IPS-11a (cell line): Measurements from ENCODE around the gene NCKIPSD.

Experiments used
- H3K4me3 ChIP-seq: one replicate; pipeline ENCODE4 v1.5.1; 2013; ENCODE audit warnings: low read depth, low read length, control low read depth

NCKIPSD gene

DNA sequence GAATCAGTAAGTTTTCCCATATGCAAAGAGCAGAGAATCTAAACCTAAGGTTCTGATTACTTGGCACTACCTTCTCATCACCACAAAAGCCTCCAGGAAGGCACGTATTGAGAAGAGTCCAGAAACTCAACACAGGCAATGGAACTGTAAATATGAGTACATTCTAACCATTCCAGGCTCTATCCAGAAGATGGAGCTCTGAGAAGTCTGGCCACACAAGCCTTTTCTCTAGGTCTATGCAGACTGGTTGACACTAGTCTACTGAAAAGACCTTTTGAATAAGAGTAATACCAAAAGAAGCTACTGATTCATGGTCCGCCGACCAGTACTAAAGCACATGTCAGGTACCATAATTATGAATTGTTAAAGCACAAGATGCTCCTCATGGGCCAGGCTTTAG lies 12.2 kb upstream of the NCKIPSD start:
- H3K4me3 ChIP-seq = no peak overlapping the region

DNA sequence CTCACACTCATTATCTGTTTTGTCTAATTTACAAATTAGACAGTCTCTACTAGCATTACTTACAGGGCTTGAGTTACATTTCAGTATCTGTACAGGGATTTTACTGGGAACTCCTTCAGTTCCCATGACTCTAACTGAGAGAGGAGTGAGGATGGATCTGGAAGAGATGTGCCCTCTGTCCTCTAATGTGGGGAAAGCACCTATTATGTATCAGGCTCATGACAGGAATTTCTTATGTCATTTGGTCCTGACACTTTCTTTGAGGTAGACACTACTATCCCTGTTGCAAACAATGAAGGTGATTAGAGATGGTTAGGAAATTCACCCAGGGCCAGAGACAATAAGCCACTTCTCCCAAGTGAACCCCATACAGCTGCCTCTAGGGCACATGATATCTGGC lies 10.9 kb upstream of the NCKIPSD start:
- no peak overlapping the region for H3K4me3 ChIP-seq

DNA sequence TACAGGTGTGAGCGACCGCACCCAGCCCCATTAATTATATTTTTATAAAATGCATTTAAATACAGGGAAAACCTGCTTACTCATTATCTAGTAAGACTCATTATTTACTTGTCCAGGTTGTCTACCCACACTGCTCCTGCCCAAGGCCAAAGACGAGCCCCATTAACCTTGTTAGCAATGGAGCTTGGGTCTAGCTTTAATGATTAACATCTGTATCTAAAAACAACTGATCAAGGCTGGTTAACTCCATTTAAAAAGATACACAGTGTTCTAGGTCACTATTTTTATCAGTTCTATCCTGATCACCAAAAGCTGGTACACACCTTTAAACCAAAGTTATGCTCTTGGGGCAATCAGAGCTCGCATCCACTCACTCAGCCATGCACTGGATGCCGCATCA lies 10.4 kb upstream of the NCKIPSD start:
- no peak overlapping the region for H3K4me3 ChIP-seq

DNA sequence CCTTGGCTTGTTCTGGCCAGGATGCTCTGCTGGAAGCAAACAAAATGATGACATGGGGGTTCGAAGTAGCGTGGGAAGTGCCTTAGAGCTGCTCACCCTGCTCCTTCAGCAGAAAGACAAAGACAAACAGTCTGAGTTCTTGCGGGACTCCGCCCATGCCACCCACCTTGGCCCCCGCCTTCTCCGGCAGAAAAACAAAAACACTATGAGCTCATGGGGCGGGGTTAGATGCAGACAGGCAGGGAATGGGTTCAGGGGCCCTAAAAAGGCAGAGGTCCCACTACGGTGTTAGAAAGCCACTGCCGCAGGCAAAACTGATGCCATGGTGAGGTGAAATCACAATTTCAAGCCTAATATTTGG lies 9.7 kb upstream of the NCKIPSD start:
- peak overlapping the region; percentile 18 for H3K4me3 ChIP-seq

DNA sequence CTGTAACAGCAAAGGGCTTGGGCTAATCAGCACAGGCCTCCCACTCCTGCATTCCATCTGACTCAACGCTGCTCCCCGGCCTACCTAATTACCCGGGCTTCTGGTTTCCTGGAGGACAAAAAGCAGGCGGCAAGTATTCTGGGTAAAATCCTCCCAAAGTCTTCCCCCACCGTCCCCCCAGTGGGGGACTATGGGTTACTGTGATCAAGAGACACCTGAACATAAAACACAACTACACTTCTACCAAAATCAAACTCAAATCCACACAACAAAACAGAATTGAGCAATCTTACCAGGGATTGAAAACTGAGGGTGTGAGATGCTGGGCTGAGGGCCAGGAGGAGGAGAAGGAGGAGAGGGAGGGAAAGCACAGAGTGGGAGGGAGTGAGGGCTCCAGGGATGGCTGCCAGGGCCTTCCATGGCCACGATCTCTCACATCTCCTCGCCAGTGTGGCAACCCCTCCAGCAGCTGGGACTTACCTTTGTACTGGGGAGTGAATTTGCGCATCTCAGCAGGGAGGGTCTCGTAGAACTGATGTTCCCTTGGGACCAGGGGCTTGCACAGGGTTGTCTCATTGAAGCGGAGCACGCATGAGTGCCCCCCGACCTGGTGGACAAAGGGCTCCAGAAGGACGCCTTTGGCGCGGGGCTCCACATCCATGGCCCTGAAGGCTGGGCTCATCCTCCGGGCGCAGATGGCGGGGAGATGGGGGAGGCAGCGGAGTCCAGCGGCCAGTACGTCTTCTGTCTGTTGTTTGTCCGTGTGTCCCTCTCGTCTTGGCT lies 9.1 kb upstream of the NCKIPSD start:
- peak overlapping the region; percentile 18 for H3K4me3 ChIP-seq

DNA sequence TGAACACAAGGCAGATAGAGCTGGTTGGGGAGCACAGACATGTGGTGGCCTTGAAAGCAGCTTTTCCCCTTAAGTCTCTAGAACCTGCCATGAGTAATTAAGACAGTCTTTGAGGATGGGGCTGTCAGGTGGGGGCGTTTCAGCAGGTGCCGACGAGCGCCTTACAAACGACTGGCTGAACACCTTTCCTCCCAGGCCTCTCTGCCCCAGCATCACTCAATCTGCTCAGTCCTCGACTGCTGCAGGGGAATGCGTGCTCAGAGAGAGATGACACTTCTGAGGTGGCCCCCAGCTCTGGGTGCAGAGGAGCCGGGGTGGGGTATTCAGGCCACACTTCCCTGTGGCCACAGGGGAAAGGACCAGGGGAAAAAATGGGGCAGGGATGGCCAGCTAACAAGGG lies 8.1 kb upstream of the NCKIPSD start:
- no peak overlapping the region for H3K4me3 ChIP-seq

DNA sequence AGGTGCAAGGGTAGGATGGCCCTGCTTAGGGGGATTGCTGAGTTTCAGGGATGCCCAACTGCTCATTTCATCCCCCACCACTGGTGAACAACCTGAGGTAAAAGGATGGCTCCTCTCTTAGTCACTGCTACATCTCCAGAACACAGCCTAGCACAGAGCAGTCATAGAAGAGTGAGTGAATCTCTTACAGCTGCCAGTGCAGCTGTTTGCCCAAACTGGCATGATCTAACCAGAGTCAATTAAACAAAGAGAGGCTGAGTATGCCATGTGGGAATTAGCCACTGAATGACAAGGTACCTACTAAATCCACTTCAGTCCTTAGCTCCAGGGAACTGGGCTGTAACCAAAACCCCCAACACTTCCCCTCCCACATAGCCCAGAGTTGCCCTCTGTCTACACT lies 6.8 kb upstream of the NCKIPSD start:
- no peak overlapping the region for H3K4me3 ChIP-seq

DNA sequence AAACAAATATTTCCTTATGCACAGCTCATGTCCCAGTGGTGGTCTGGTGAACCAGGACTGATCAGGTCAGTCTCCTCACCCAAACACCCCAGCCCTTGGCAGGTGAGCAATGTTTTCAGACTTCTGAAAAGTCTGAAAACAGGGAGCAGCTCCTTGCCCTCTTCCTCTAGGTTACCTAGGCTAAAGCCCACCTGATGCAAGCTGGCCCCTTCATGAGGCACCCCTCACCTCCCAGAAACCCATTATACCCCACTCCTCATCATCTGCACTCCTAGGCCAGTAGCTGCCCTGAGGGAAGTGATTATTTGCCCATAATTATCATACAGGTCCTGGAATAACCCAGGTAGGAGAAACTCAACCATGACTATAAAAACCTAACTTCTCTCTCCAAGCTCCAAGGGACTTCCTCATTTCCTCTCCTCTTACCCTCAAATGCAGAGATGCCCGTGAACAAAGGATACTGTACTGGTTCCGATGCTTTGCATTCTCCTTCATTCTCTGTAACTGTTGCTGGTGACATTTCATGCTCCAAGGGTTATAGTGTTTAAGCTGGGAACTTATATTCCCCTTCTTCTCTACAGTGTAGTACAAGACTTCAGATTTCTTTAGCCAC lies 5.2 kb upstream of the NCKIPSD start:
- H3K4me3 ChIP-seq = no peak overlapping the region

DNA sequence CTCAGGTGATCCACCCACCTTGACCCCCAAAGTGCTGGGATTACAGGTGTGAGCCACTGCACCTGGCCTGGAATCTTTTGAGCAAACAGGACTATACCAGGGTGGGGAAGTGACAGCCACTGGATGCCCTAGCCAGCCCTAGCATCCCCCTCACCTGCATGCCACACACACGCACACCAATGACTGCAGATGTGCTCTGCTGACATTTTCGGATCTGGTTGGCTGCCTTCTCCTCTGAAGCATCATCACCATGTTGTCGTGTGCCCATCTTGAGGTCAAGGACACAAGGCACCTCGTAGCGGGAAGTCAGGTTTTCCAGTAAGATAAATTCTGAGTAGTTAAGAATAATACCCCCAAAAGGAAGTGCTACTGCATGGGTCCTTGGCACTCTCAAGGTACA lies 3.7 kb upstream of the NCKIPSD start:
- no peak overlapping the region for H3K4me3 ChIP-seq

DNA sequence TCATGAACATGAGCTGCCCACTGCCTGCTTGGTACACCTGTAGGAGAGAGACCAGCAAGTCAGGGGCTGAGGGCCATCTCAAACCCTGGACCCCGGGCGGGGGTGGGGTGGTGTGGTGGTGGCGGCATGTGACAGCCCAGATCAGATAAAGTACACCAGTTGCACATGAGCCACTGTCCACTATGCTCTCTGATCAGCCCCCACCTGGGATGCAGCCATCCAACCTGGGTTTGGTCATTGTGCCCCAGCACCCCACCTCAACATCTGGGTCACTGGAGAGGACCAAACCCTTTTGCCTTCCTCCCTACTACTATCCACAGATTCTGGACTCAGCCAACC lies 3.0 kb upstream of the NCKIPSD start:
- H3K4me3 ChIP-seq = no peak overlapping the region

DNA sequence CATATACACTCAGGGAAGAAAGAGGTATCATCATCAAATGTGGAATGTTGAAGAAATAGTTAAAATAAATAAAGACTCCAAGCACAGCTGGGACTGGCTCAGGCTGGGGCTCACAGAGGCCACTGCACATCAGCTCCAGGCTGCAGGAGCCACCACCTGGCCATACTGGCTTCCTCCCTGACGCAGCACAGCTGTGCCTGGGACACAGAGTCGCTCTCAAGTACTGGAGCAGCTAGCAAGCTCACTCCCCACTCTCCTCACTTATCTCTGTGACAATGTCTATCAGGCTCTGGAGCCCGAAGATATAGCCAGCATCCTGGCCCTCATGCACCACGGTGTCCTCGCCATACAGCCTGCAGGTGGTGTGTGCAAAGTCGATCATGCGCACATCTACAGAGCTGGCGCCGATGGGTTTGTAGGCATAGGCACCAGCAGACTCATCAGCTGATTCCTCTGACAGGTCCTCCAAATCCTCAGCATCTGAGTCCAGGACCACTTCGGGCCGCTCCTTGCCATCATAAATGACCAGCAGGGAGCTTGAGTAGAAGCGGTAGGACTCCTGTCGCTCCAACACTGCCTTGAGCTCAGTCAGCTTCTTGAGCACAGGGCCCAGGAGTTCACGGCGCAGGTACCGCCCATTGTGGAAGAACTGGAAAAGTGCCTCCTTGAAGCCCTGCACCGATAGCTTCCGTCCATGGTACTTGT lies 2.5 kb upstream of the NCKIPSD start:
- H3K4me3 ChIP-seq = no peak overlapping the region

DNA sequence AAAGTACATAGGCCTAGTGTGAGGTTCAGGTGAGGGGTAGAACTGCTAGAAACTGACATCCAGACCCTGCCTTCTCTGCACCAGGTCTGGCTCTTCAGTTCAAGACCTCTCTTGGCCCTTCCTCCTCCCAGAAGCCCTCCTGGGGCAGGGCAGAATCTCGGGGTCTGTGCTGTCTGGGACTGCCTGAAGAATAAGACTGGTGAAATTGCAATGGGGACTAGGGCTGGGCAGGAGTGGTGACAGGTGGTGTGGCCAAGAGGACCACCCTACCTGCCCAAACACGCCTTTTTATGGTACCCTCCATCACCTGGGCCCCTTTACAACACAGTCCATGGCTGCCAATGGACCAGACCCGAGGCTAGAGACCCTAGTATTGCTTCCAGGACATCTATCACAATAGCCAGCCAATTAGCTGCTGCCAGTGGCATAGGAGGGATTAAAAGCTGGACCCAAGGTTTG lies 1.5 kb upstream of the NCKIPSD start:
- no peak overlapping the region for H3K4me3 ChIP-seq

DNA sequence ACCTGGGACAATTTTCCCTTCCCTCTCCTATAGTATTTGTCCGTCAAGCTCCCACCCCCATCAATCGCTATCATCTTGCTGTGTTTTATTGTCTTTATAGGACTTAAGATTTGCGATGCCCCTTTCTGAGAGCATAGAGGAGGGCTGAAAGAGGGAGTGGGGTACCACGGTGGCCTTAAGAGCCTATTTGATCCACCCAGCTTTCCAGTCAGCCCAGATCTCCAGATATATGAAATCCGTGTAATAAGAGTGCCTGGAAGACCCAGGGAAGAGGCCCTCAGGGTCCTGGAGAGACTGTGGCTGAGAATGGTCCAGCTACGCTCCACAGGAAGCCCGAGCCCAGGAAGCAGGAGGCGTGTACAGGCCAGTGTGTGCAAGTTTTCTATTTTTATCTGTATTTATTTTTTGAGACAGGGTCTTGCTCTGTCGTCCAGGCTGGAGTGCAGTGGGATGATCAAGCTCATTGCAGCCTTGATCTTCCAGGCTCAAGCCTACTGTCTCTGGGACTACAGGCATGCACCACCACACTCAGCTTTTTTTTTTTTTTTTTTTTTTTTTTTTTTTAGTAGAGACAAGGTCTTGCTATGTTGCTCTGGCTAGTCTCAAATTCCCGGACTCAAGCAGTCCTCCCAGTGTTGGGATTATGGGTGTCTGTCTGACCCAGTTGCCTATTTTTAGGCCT lies 964 bp upstream of the NCKIPSD start:
- no peak overlapping the region for H3K4me3 ChIP-seq

DNA sequence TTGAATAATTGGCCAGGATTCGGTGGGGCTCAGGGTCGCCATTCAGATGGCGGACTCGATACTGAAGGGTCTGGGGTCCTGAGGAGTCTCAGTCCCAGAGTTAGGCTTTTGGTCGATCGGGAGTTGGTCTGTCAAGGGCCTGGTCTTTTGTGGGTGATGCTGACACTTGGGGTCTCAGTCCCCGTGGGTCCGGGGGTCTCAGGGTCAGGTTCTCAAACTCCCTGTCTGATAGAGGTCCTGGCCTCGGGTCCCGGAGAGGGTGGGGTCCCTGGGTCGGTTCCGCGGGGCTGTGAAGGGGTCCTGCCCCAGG lies 467 bp downstream of the NCKIPSD start:
- H3K4me3 ChIP-seq = peak overlapping the region; percentile 91

DNA sequence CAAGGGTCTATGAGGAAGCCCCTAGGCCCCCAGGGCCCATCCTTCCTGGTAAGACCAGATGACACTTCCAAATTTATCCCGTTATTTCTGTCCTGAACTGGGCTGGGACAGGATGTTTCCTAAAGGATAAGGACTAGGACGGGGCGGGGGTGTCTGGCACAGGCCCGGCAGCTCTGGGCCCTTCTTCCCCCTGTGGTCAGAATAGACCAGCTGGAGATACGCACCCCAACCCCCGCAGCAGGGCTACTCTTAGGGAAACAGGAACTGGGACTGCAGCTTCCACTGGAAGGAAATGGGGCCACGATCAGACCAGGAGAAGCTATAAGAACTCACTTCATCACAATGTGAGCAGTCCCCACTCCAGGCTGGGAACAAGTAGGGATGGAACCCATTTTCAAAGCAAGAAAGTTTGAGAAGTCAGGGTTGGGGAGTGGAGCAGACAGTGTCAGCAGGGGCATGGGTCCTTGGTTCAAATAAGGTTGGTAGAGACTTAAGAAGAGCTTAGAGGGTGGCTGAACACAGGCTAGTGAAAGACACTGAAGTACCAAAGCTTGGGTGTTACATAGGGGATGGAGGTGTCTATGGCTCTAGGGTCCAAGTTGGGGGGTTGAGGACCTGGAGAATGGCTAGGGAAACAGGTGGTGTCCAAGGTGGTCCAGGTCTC lies 1.1 kb downstream of the NCKIPSD start:
- H3K4me3 ChIP-seq = peak overlapping the region; percentile 10

DNA sequence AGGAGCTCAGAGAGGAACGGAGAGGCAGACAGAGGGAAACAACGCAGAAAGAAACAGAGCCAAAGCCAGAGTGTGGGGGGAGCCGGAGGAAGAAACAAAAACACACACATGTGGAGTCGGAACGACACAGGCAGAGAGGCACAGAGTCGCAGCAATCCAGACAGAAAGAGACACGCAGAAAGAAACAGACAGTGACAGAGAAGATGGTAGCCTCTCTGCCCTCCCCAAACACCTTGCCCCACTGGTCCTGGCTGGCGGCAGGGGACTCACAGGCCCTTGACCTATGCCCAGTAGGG lies 1.7 kb downstream of the NCKIPSD start:
- H3K4me3 ChIP-seq = no peak overlapping the region

DNA sequence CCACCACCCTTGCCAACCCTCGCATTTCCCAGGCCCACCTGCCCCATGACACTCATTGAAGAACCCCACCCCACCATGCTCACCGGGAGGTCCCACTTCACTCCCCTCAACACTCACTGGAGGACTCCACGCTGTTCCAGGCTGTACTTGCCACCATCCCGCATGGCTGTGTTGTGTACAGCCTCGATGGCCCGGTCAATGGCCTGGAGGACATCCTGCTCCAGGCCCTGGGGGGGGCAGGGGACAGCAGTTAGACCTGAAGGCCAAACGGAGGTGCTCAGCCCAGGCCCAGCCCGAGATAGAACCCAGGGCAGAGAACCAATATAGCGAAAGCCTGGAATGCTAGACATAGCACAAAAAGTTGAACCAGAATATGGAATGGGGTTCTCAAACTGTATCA lies 2.9 kb downstream of the NCKIPSD start:
- no peak overlapping the region for H3K4me3 ChIP-seq

DNA sequence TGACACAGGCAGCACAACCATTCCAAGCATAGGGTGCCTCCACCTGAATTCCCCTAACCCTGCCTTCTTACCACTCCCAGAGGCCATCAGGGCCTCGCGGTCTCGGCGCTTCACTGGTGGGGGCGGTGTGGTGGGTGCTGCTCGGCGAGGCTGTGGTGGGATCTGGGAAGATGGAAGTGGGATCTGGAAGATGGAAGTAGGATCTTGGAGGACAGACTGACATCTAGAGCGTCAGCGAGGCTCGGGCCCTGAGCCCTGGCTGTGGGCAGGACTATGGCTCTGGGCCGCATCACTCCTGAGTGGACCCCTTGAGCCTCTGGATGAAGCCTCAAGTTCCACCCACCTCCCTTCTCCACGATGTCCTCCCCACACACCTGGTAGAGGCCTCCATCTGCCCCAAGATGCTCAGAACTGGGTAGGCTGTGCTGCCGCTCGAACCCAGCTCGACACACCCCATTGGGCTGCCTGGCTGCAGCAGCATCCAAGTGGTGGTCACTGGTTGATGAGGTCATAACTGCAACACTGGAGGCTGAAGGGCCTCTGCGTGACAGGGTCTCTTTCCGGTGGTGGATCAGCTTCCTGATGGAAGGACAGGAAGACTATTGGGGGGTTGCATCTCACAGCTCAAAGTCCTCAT lies 3.6 kb downstream of the NCKIPSD start:
- no peak overlapping the region for H3K4me3 ChIP-seq

DNA sequence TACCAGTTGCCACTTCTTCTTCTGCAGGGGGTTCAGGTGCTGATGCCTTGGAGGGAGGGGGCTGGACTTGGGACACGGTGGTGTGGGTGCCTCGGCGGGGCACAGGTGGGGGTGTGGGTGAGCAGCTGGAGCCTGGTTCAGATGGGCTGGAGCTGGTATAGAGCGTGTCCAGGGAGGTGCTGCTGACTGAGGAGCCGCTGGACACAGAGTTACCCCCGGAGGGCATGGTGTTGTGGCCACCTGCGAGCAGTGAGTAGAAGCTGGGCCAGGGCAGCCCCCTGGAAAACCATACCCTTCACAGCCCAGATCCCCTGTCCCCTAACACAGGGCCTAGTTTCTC lies 4.2 kb downstream of the NCKIPSD start:
- no peak overlapping the region for H3K4me3 ChIP-seq

DNA sequence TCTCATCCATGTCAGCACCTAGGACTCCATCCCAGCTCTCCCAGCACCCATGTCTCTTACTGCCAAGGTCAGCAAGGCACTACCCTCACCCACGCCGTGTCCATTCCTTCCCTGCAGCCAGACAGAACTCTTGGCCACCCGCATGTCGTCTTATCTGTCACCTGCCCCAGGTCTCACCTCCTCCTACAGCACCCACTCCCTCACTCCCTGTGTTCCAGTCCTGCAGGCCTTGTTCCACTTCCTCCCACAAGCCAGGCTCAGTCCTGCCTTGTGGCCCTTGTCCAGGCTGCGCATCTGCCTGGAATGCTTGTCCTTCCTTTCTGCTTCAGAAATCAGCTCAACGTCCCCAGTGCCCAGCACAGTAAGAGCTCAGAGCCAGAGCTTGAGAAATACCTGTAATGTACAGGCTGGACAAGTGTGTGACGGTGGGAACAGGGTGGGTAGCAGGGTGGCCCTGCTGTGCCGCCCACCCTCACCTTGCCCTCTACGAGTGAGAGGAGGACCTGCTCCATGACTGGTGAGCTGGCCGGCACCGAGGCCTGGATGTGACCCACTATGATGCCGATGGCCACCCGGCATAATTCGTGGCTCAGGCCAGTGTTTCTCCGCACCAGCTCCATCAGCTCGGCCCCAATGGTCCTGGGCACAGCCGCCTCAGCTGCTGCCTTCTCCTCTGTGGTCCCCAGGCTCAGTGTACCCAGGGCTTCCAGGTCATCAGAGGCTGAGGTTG lies 4.7 kb downstream of the NCKIPSD start:
- H3K4me3 ChIP-seq = no peak overlapping the region
